ENCODE results near the gene LBP. TPM values are rescaled to one million over a fixed set of nuclear protein-coding genes. Genes with fewer than 3 reads are reported as not detected.
A peak's percentile ranks its signal among the peaks of the same experiment; 100 is the strongest.

LBP gene
- total RNA-seq, 2 donors from 2014 or later, result 2.3 TPM; not detected in 1

DNA sequence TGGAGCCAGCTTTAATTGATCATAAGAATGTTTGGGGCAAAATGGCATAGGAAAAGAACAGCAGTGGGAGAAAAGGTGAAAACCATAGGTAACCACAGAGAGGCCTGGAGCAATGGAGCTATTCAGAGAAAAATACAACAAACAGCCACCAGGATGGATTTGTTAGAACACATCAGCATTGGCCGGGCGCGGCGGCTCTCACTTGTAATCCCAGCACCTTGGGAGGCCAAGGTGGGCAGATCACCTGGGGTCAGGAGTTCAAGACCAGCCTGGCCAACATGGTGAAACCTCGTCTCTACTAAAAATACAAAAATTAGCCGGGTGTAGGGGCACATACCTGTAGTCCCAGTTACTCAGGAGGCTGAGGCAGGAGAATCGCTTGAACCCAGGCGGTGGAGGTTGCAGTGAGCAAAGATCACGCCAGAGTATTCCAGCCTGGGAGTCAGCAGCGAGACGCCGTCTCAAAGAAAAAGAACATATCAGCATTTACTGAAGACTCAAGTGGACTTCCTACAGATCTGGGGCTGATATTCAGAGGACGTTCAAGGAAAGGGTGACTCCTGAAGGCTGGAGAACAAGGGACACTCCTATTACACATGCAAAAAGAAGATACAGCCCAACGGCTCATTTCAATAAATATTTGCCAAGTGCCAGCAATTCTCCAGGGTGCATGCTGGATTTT lies 68.6 kb downstream of the LBP start:
- Histone ChIP-seq H3K4me1 (peaks cover 0 to 16% of the 10 kb centered on the region in 2 donors), H3K4me3 (no peak overlapping the region), H3K36me3 (peaks cover 3% of the 10 kb centered on the region), H3K27ac (no peak overlapping the region), H3K27me3 (no peaks in the 10 kb centered on the region), H3K9me3 (no peaks in the 10 kb centered on the region)
- no peak for DNase-seq (ENCODE audit: low spot score)
- TF ChIP-seq, protein P1, sequence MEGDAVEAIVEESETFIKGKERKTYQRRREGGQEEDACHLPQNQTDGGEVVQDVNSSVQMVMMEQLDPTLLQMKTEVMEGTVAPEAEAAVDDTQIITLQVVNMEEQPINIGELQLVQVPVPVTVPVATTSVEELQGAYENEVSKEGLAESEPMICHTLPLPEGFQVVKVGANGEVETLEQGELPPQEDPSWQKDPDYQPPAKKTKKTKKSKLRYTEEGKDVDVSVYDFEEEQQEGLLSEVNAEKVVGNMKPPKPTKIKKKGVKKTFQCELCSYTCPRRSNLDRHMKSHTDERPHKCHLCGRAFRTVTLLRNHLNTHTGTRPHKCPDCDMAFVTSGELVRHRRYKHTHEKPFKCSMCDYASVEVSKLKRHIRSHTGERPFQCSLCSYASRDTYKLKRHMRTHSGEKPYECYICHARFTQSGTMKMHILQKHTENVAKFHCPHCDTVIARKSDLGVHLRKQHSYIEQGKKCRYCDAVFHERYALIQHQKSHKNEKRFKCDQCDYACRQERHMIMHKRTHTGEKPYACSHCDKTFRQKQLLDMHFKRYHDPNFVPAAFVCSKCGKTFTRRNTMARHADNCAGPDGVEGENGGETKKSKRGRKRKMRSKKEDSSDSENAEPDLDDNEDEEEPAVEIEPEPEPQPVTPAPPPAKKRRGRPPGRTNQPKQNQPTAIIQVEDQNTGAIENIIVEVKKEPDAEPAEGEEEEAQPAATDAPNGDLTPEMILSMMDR (IDR thresholded peaks at IDR 0.05), result no peak

DNA sequence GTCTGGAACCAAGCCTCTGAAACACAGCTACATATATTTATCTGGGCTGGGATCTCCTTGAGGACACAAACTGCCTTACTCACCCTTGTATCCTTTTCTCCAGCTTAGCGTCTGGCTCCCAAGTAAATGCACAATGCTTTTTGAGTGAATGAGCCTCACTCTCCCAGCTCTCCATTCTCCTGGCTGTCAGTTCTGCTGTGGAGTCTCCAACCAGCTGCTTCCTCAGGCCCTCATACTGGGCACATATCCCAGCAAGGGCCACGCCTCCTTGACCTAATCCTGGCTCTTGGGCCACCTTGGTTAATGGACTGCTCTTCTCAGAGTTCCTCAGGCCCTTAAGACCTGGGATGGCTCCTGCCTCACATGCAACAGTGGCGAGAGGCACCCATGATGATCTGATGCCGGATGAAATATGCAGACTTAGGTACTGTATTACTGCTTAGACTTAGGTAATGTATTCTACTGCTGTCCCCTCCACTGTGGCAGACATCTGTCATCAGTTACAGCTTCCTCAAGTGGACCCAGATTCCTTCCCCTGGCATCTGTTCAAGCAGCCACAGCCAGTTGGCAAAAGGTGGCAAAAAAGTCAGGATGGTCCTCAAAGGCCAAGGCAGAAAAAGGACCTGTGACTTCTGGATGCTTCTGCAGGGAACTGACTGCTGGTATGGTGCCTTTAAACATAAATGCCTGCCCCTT lies 72.4 kb downstream of the LBP start:
- DNase-seq (ENCODE audit: low spot score), result no peak
- Histone ChIP-seq H3K27me3 (no peaks in the 10 kb centered on the region), H3K9me3 (no peaks in the 10 kb centered on the region), H3K36me3 (peaks cover 41% of the 10 kb centered on the region), H3K4me3 (no peak overlapping the region), H3K27ac (peak overlapping the region; percentile 3 to 8), H3K4me1 (peaks cover 0 to 16% of the 10 kb centered on the region in 2 donors)
- TF ChIP-seq, protein P1 (IDR thresholded peaks at IDR 0.05), result no peak

DNA sequence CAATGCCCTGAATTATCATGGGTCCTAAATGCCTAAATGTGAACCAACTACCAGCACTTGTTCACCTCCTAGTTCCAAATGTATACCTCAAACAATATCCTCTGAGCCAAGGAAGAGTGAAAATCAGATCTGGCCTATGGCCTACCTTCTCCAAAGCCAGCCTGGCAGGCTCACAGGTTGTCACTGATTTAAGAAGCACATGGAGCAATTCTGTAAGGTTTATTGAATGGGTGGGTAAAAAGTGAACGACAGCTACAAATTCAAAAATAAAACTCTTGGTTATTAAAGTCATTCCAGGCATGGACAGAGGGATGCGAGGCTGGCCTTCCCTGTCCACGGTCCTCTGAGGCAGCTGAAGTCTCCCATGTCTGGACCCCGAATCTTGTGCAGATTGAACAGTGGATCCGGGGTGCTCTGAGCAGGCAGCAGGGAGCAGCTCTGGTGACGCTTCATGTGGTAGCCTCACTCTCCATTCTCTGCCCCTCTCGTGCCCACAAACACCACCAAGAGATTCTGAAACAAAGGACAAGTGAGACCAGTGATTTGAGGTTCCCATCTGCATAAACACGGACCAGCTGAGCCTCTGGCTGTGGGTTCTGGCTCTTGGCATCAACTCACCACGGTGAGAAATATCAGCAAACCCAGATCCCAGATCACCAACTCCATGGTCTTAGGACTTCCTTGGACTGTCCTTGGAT lies 74.3 kb downstream of the LBP start:
- peak overlapping the region in 1 of 2 donors; percentile 13 for H3K27ac ChIP-seq
- H3K36me3 ChIP-seq, result peaks cover 60% of the 10 kb centered on the region

DNA sequence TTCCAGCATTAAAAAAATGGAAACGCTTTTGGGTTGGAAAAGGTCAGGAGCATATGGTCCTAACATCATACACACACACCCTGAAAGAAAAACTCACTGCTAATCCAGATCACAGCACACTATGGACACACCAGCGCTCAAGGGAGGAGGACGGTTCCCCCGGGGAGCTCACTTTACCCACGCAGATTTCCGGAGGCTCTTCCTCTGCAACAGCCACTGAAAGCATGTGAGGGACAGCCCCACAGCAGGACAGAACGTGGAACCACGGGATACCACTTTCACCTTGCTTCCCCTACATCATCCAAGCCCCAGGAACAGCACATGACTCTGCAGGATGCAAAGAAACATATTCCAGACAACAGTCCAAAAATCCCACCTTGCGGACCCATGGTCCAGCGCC lies 75.6 kb downstream of the LBP start:
- H3K9me3 ChIP-seq, result no peaks in the 10 kb centered on the region
- H3K27me3 ChIP-seq, result no peaks in the 10 kb centered on the region
- H3K4me1 ChIP-seq, result peaks cover 0 to 16% of the 10 kb centered on the region in 2 donors
- no peak overlapping the region for H3K27ac ChIP-seq
- peaks cover 73% of the 10 kb centered on the region for H3K36me3 ChIP-seq
- TF ChIP-seq, protein P1 (IDR thresholded peaks at IDR 0.05), result no peak
- H3K4me3 ChIP-seq, result no peak overlapping the region
- DNase-seq (ENCODE audit: low spot score), result no peak

More for the DNA sequence above, 74.3 kb downstream of the LBP start:
- TF ChIP-seq, protein P1 (IDR thresholded peaks at IDR 0.05), result no peak
- Histone ChIP-seq H3K4me3 (no peak overlapping the region), H3K4me1 (peaks cover 0 to 16% of the 10 kb centered on the region in 2 donors), H3K27me3 (no peaks in the 10 kb centered on the region), H3K9me3 (no peaks in the 10 kb centered on the region)
- DNase-seq (ENCODE audit: low spot score), result no peak

DNA sequence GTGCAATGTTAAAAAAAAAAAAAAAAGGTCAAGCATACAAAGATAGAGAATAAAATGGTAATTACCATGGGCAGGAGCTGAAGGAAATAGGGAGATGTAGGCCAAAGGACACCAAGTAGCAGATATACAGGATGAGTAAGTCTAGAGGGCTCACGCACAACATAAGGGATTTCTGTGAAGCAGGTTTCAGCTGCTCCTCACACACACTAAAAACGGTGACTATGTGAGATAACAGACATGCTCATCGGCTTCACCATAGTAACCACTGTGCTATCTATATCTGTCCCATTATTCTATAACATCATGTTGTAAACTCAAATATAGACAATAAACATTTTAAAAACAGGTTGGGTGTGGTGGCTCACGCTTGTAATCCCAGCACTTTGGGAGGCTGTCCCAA lies 77.3 kb downstream of the LBP start:
- DNase-seq (ENCODE audit: low spot score), result no peak
- H3K4me3 ChIP-seq, result no peak overlapping the region
- no peaks in the 10 kb centered on the region for H3K9me3 ChIP-seq
- TF ChIP-seq, protein P1 (IDR thresholded peaks at IDR 0.05), result no peak
- H3K27ac ChIP-seq, result no peak overlapping the region
- peaks cover 0 to 10% of the 10 kb centered on the region in 2 donors for H3K4me1 ChIP-seq
- no peaks in the 10 kb centered on the region for H3K27me3 ChIP-seq
- H3K36me3 ChIP-seq, result peaks cover 90% of the 10 kb centered on the region
